Gastrocnemius medialis (tissue), 4 donors: Measurements from ENCODE around the gene TTYH2. TPM values are rescaled to one million over a fixed set of nuclear protein-coding genes. Genes with fewer than 3 reads are reported as not detected.

ENCODE experiments used
- ATAC-seq, 2 donors: fragments of 150-250 bp; one replicate each; pipeline ENCODE4 v1.9.1; 2016
- DNase-seq, 2 donors: peaks; one replicate each; pipeline ENCODE4 v3.0.0-alpha.2; 2019
- H3K27ac ChIP-seq, 4 donors: fragments of 200-600 bp; sonication (generic); 1 replicate in 1 of 4; 2 replicates in 3 of 4; pipeline ENCODE4 v1.5.1; 2016 to 2018; ENCODE audit warnings: mild to moderate bottlenecking in 2 of 4, moderate library complexity in 1 of 4
- H3K27me3 ChIP-seq, 3 donors: fragments of 200-600 bp; sonication (generic) in 2 of 3; 1 replicate in 1 of 3; 2 replicates in 2 of 3; pipeline versions ENCODE4 v1.5.1 to v1.6.0; 2016 to 2019; ENCODE audit warnings: mild to moderate bottlenecking in 1 of 3, moderate library complexity in 1 of 3
- H3K36me3 ChIP-seq, 2 donors: fragments of 200-600 bp; sonication (generic) in 1 of 2; one replicate each; pipeline ENCODE4 v1.5.1; 2017 to 2018
- H3K4me1 ChIP-seq, 2 donors: fragments of 200-600 bp; sonication (generic) in 1 of 2; one replicate each; pipeline ENCODE4 v1.5.1; 2016 to 2017; ENCODE audit warnings: mild to moderate bottlenecking in 2 of 2
- H3K4me3 ChIP-seq, 4 donors: fragments of 200-600 bp; sonication (generic) in 3 of 4; 1 replicate in 1 of 4; 2 replicates in 3 of 4; pipeline ENCODE4 v1.5.1; 2016 to 2019; ENCODE audit warnings: mild to moderate bottlenecking in 2 of 4
- H3K9me3 ChIP-seq, 3 donors: fragments of 200-600 bp; sonication (generic) in 2 of 3; 1 replicate in 1 of 3; 2 replicates in 2 of 3; pipeline ENCODE4 v1.5.1; 2016 to 2019
- POLR2A ChIP-seq, 2 donors: fragments of 450-650 bp; IDR thresholded peaks; one replicate each; pipeline ENCODE4 v1.6.1; 2017; ENCODE audit warnings: antibody characterized with exemption in 2 of 2, mild to moderate bottlenecking in 2 of 2, moderate library complexity in 2 of 2
- in situ Hi-C, 4 donors: fragments of 200-750 bp; cut with MboI; loops; one replicate each; pipeline versions ENCODE4 v1.15.0 to v1.8.0; 2017; ENCODE audit warnings: low sequenced_read_pairs in 4 of 4
- intact Hi-C: fragments of 100-400 bp; cut with DNase I; formaldehyde crosslinking; loops from one replicate; pipeline ENCODE4 v1.15.1; 2023; ENCODE audit warnings: low total_unique reads
- total RNA-seq, 4 donors: library from RNA; depleted of rRNA; stranded (reverse); fragments of >200 nt; gene quantifications; one replicate each; pipeline versions ENCODE4 v1.1.0 to v1.2.3, GENCODE V29; 2016
- TF ChIP-seq, protein P1 (sequence below), 5 experiments: fragments of 450-650 bp in 3 of 5; fragments of 200-600 bp in 2 of 5; sonication (generic) in 2 of 5; IDR thresholded peaks in 4 of 5; conservative IDR thresholded peaks in 1 of 5; 1 replicate in 4 of 5; 2 replicates in 1 of 5; pipeline ENCODE4 v1.5.1; 2016 to 2019; ENCODE audit warnings: antibody characterized with exemption in 5 of 5, mild to moderate bottlenecking in 3 of 5, moderate library complexity in 3 of 5

Gene TTYH2
- total RNA-seq, 4 donors from 2014 or later: 4.7 to 19.2 (median 11.4) TPM

DNA sequence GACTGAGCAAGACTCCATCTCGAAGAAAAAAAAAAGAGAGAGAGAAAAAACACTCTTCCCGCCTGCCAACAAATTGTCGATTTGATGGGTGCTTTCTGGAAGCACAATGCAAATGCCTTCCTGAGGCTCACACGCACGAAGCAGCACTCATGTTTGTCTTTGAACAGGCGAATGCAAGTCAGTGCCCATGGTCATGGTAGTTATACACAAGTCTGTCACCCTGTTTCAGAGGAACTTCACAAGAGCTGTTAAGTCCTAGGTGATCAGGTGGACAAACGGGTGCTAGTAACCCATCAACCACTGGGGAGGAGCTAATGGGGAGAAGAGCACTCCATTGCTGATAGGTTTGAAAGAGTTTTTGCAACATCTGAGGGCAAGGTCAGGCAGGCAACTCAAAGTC is 54.2 kb downstream of the TTYH2 start:
- Histone ChIP-seq H3K27ac (no peak overlapping the region), H3K4me3 (no peak overlapping the region), H3K36me3 (no peaks in the 10 kb centered on the region), H3K9me3 (no peaks in the 10 kb centered on the region), H3K27me3 (peaks cover 0 to 15% (median 4%) of the 10 kb centered on the region in 3 donors), H3K4me1 (no peaks in the 10 kb centered on the region)
- in situ Hi-C loops: no loop called here
- intact Hi-C loops: no loop called here
- no peak for DNase-seq
- ATAC-seq: no peak
- TF ChIP-seq, protein P1, sequence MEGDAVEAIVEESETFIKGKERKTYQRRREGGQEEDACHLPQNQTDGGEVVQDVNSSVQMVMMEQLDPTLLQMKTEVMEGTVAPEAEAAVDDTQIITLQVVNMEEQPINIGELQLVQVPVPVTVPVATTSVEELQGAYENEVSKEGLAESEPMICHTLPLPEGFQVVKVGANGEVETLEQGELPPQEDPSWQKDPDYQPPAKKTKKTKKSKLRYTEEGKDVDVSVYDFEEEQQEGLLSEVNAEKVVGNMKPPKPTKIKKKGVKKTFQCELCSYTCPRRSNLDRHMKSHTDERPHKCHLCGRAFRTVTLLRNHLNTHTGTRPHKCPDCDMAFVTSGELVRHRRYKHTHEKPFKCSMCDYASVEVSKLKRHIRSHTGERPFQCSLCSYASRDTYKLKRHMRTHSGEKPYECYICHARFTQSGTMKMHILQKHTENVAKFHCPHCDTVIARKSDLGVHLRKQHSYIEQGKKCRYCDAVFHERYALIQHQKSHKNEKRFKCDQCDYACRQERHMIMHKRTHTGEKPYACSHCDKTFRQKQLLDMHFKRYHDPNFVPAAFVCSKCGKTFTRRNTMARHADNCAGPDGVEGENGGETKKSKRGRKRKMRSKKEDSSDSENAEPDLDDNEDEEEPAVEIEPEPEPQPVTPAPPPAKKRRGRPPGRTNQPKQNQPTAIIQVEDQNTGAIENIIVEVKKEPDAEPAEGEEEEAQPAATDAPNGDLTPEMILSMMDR (IDR thresholded peaks at IDR 0.05 in 4 of 5, conservative IDR thresholded peaks at IDR 0.05 in 1 of 5): no peak
- no peak for TF ChIP-seq POLR2A (IDR thresholded peaks at IDR 0.05)

DNA sequence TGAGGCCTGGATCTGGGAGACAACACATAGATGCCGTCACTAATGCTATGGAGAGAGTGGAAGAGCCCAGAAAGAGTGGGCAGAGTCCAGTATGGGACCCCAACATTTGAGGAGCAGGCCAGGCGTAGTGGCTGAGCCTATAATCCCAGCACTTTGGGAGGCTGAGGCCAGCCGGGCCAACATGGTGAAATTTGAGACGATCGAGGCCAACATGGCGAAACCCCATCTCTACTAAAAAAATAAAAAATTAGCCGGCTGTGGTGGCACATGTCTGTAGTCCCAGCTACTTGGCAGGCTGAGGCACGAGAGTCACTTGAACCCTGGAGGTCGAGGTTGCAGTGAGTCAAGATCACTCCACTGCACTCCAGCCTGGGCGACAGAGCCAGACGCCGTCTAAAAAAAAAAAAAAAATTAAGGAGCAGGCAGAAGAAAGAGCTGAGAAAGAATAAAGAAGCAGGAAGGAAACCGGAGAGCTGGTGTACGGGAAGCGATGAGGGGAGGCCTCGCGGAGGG is 54.7 kb downstream of the TTYH2 start:
- no peak for TF ChIP-seq POLR2A (IDR thresholded peaks at IDR 0.05)
- TF ChIP-seq, protein P1 (IDR thresholded peaks at IDR 0.05 in 4 of 5, conservative IDR thresholded peaks at IDR 0.05 in 1 of 5): no peak
- no peak for DNase-seq
- ATAC-seq: no peak
- Histone ChIP-seq H3K4me1 (no peaks in the 10 kb centered on the region), H3K4me3 (no peak overlapping the region), H3K27me3 (peaks cover 0 to 15% (median 8%) of the 10 kb centered on the region in 3 donors), H3K27ac (no peak overlapping the region), H3K9me3 (no peaks in the 10 kb centered on the region), H3K36me3 (no peaks in the 10 kb centered on the region)
- in situ Hi-C loops (no loop called here), intact Hi-C loops (no loop called here)

DNA sequence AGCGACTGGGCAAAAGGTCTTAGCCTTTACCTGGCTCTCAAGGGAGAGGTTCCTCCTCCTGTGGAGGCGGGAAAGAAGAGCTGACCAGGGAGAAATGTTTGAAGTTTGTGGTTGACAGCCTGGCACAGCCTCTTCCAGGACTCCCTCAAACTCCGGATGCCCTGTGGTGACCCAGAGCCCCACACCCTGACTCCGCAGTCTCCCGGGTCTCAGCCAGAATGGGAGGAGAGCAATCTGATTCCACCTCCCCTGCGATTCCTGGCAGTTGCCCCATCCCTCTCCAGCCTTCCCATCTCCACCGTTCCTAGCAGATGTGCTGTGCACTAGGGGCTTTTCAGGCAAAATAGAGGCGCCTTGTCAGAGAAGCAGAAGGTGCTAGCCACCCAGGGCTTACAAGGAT is 55.2 kb downstream of the TTYH2 start:
- in situ Hi-C loops (no loop called here), intact Hi-C loops (no loop called here)
- no peaks in the 10 kb centered on the region for H3K9me3 ChIP-seq
- no peaks in the 10 kb centered on the region for H3K36me3 ChIP-seq
- H3K4me3 ChIP-seq: no peak overlapping the region
- H3K4me1 ChIP-seq: no peaks in the 10 kb centered on the region
- H3K27ac ChIP-seq: no peak overlapping the region
- ATAC-seq: no peak
- DNase-seq: no peak
- peaks cover 0 to 15% (median 12%) of the 10 kb centered on the region in 3 donors for H3K27me3 ChIP-seq
- TF ChIP-seq, protein P1 (IDR thresholded peaks at IDR 0.05 in 4 of 5, conservative IDR thresholded peaks at IDR 0.05 in 1 of 5): no peak
- TF ChIP-seq POLR2A (IDR thresholded peaks at IDR 0.05): no peak

DNA sequence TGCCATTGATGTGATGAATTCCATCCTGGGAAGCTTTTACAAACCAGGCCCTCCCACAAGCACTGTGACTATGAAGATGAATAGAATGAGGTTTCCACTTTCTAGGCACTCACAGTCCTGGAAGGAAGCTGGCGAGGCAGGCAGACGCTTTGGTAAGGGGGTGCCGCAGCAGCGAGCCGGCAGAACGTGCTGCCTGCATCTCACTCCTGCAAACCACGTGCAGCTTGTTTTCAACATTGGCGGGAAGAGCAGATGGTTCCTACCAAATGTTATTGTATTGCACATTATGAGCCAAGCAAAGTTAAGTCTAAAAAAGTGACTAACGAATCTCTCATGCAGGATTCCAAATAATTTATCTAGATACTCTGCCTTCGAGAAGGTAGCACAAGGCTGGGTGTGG is 57.0 kb downstream of the TTYH2 start:
- ATAC-seq: no peak
- Histone ChIP-seq H3K36me3 (no peaks in the 10 kb centered on the region), H3K4me3 (no peak overlapping the region), H3K4me1 (no peaks in the 10 kb centered on the region), H3K27me3 (peaks cover 14 to 23% (median 20%) of the 10 kb centered on the region in 3 donors), H3K9me3 (no peaks in the 10 kb centered on the region), H3K27ac (no peak overlapping the region)
- TF ChIP-seq, protein P1 (IDR thresholded peaks at IDR 0.05 in 4 of 5, conservative IDR thresholded peaks at IDR 0.05 in 1 of 5): no peak
- TF ChIP-seq POLR2A (IDR thresholded peaks at IDR 0.05): no peak
- in situ Hi-C loops: no loop called here
- DNase-seq: no peak
- intact Hi-C loops: no loop called here

DNA sequence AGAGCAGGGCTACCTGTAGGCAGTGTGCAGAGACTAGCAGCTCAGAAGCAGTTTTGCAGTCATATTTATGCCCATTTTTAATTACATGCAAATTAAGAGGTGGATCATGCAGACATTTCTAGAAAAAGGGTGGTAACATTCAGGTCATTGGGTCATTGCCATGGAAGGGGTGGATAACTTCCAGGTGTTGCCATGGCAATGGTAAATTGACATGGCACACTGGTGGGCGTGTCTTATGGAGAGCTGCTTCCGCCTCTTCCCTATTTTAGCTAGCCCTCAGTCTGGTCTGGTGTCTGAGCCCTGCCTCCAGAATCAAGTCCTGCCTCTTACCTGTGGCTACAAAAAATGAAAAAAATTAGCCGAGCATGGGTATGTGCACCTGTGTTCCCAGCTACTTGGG is 57.9 kb downstream of the TTYH2 start:
- H3K27me3 ChIP-seq: peaks cover 14 to 23% (median 20%) of the 10 kb centered on the region in 3 donors
- no peak overlapping the region for H3K4me3 ChIP-seq
- in situ Hi-C loops (no loop called here), intact Hi-C loops (no loop called here)
- H3K9me3 ChIP-seq: no peaks in the 10 kb centered on the region
- H3K36me3 ChIP-seq: no peaks in the 10 kb centered on the region
- TF ChIP-seq POLR2A (IDR thresholded peaks at IDR 0.05): no peak
- H3K4me1 ChIP-seq: no peaks in the 10 kb centered on the region
- no peak for ATAC-seq
- no peak for DNase-seq
- no peak overlapping the region for H3K27ac ChIP-seq
